T47D (cell line): ENCODE data around the gene RFX5.

Experiments used
- DNase-seq, 2 experiments: peaks; one replicate each; pipeline versions ENCODE4 v3.0.0 to v3.0.0-alpha.2; 2011 to 2012; ENCODE audit warnings: low read depth in 1 of 2, low spot score in 1 of 2
- JUND ChIP-seq: IDR thresholded peaks from 2 replicates; pipeline ENCODE4 v1.6.1; 2012; ENCODE audit warnings: low read depth
- in situ Hi-C: cut with HindIII; loops from 2 replicates; pipeline ENCODE4 v1.10.0; 2016; ENCODE audit warnings: low sequenced_read_pairs, low pct_unique_long_range_greater_than_20kb

The RFX5 gene

GRCh38 chr1:151326619-151327222 is 20.3 kb downstream of the RFX5 start:
- peak; percentile 38 to 42 for DNase-seq
- no peak for TF ChIP-seq JUND
- in situ Hi-C loops = no loop called here

GRCh38 chr1:151325646-151326429 is 21.2 kb downstream of the RFX5 start:
- DNase-seq = no peak
- in situ Hi-C loops = no loop called here
- no peak for TF ChIP-seq JUND

DNA sequence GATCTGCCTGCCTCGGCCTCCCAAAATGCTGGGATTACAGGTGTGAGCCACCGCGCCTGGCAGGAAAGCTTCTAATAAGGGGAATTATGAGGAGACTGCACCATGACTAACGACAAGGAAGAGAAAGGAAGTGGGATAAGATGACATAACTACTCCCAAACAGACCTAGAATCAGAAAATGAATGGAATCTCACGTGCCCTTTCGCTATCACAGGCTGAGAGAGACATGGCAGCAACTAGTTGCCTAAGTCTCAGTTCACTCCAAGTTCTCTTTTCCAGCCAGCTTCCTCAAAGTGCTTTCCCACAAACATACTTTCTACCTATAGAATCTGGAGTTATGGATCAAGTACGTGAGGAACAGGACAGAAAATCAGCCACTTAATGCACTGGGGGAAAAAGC is 21.8 kb downstream of the RFX5 start:
- in situ Hi-C loops = no loop called here
- no peak for DNase-seq

GRCh38 chr1:151324390-151324930 is 22.6 kb downstream of the RFX5 start:
- no peak for TF ChIP-seq JUND
- in situ Hi-C loops = no loop called here

More for the DNA sequence above, 21.8 kb downstream of the RFX5 start:
- TF ChIP-seq JUND = no peak

GRCh38 chr1:151318975-151319374 is 28.1 kb downstream of the RFX5 start:
- TF ChIP-seq JUND = no peak
- in situ Hi-C loops = no loop called here
- DNase-seq = no peak

More at GRCh38 chr1:151324390-151324930, 22.6 kb downstream of the RFX5 start:
- no peak for DNase-seq

DNA sequence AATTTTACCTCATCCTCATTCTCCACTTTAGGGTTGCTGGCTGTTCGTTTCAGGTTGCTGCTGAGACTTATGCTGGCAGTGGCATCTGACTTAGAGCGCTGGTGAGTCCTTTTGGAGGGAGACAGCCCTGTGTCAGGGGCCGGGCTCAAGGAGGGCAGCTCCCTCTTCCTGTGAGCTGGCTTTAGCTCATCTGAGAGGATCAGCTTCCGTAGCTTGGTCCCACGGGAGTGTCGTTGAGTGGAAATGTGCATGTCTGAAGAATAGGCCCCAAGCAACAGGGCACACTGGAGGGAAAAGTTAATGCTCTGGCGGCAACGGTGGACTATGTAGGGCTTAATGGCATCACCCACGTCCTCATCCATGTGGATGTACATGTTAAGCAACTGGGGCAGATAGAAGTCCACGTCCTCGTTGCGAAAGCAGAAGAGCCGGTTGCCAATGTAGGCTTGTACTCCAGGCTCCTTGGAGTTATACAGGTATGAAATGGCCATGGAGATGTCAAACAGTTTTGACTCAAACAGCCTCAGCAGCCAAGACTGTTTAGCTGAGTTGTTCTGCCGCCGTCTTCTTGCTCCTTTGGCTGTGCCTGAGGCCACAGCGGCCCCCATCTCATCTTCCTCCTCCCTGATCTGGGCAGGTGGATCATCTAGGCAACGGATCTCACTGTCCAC is 31.4 kb downstream of the RFX5 start:
- DNase-seq = no peak
- no peak for TF ChIP-seq JUND
- in situ Hi-C loops = no loop called here

- no peak for DNase-seq
- in situ Hi-C loops = no loop called here
These were observed 32.7 kb downstream of the RFX5 start for GRCh38 chr1:151314137-151314875.

DNA sequence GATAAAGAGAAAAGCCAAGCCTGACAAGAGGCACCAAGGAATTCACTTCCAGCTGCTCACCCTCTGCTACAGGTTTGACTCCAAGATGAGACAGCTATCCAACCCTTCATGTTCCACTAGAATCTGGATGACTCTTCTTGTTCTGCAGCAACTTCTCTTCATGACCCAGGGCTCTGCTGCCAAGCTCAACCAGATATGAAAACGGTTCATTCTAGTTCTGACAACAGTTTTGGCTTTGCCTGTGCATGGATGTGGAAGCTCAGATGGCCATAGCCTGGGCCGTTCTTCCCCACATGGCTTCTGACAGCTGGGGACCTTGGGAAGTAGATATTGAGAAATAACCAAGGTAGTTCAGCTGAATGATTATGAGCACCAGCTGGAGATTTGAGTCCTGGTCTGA is 33.6 kb downstream of the RFX5 start:
- in situ Hi-C loops = no loop called here
- DNase-seq = no peak
- TF ChIP-seq JUND = no peak

More at GRCh38 chr1:151314137-151314875, 32.7 kb downstream of the RFX5 start:
- no peak for TF ChIP-seq JUND

- no peak for DNase-seq
- TF ChIP-seq JUND = no peak
- in situ Hi-C loops = no loop called here
These were observed 34.2 kb downstream of the RFX5 start for GRCh38 chr1:151312826-151313225.

- DNase-seq = no peak
- TF ChIP-seq JUND = no peak
- in situ Hi-C loops = no loop called here
These were observed 34.6 kb downstream of the RFX5 start for GRCh38 chr1:151312411-151312810.

- TF ChIP-seq JUND = no peak
- DNase-seq = peak in 1 of 2 experiments; percentile 48
- in situ Hi-C loops = no loop called here
These were observed 35.3 kb downstream of the RFX5 start for GRCh38 chr1:151311589-151312331.
